ENCODE results near the gene TREML4. TPM values are rescaled to one million over a fixed set of nuclear protein-coding genes. Genes with fewer than 3 reads are reported as not detected.

Gene TREML4
- total and polyA plus RNA-seq, 2 donors, result 0.03 TPM; not detected in 1

DNA sequence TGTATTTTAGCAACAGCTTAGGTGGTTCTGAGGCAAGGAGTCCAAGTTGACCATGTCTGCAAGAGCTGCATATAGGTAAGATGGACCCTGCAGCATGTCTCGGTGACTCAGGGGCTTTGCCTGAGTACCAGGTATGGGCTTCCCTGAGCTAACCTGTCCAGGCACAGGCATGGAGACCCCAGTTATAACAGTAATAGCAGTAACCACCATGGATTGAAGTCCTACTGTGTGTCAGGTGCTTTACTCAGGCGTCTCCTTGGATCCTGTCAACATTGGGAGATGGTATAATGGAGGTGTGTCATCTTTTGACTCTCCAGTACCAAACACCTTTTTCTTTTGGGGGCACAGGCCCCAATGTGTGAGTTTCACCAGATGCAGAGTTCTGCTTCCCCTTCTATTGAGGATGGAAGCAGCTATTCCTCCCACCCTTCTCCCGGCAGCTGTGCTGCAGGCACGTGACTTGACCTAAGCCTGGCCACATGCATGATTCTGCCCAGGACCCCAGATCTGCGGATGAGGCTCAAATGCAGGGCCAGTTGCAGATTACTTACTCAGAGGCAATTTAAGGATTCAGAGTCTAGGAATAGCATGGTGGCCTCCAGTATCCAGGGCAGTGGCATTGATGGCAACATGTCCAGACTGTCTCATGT is 44.6 kb downstream of the TREML4 start:
- 91% methylated on average over 5 of the region's 5 CpGs for WGBS

DNA sequence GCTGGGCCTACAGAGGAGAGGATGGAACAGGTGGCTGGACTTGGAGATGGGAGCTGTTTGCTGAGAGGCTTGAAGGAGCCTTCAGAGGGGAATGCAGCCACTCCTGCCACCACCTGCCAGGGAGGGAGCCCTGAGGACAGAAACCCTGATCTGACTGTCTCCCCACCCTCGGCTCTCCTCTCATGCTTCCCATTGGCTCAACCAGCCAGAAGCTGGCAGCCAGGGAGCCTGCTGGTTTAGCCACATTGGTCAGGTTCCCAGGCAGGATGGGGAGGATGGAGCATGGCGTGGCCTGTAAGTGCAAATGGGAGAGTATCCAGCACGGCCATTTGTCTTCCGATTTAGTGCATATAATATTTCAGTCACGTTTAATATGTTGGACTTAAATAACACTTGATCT is 45.6 kb downstream of the TREML4 start:
- H3K27ac ChIP-seq (ENCODE audit: low read depth), result no peak overlapping the region
- 79% methylated on average over 5 of the region's 5 CpGs for WGBS
- no peak for DNase-seq (ENCODE audit: extremely low spot score)

More for the DNA sequence above, 44.6 kb downstream of the TREML4 start:
- Histone ChIP-seq H3K36me3 (ENCODE audit: insufficient read depth) (no peaks in the 10 kb centered on the region), H3K27ac (ENCODE audit: low read depth) (no peak overlapping the region), H3K4me3 (ENCODE audit: low read depth, low read length) (no peak overlapping the region), H3K4me1 (ENCODE audit: insufficient read depth) (no peaks in the 10 kb centered on the region)
- no peak for DNase-seq (ENCODE audit: extremely low spot score)

DNA sequence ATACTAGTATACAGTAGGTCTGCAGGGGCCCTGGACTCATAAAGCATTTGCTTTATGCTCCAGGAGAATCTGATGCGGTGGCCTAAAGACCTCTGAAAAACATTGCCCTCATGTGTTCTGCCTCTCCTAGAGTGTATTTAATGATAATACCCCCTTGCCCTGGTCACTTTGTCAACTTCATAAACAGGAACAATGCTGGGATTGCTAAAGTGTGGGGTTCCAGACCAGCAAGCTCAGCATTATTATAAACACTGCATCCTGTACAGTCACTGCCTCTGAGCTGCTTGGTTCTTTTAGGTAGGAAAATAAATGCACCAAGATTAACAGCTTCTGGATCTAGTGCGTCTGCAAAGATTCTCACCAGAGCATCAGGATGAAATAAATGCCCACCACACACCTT is 46.1 kb downstream of the TREML4 start:
- Histone ChIP-seq H3K4me1 (ENCODE audit: insufficient read depth) (no peaks in the 10 kb centered on the region), H3K36me3 (ENCODE audit: insufficient read depth) (no peaks in the 10 kb centered on the region), H3K27ac (ENCODE audit: low read depth) (no peak overlapping the region), H3K4me3 (ENCODE audit: low read depth, low read length) (no peak overlapping the region)
- no peak for DNase-seq (ENCODE audit: extremely low spot score)
- 89% methylated on average over 2 of the region's 2 CpGs for WGBS

More for the DNA sequence above, 45.6 kb downstream of the TREML4 start:
- H3K36me3 ChIP-seq (ENCODE audit: insufficient read depth), result no peaks in the 10 kb centered on the region
- H3K4me1 ChIP-seq (ENCODE audit: insufficient read depth), result no peaks in the 10 kb centered on the region
- no peak overlapping the region for H3K4me3 ChIP-seq (ENCODE audit: low read depth, low read length)

GRCh38 chr6:41275489-41275888 is 47.3 kb downstream of the TREML4 start:
- no peak for DNase-seq (ENCODE audit: extremely low spot score)
- Histone ChIP-seq H3K4me3 (ENCODE audit: low read depth, low read length) (no peak overlapping the region), H3K4me1 (ENCODE audit: insufficient read depth) (no peaks in the 10 kb centered on the region), H3K27ac (ENCODE audit: low read depth) (no peak overlapping the region), H3K36me3 (ENCODE audit: insufficient read depth) (no peaks in the 10 kb centered on the region)
- 76% methylated on average over 4 of the region's 4 CpGs for WGBS

DNA sequence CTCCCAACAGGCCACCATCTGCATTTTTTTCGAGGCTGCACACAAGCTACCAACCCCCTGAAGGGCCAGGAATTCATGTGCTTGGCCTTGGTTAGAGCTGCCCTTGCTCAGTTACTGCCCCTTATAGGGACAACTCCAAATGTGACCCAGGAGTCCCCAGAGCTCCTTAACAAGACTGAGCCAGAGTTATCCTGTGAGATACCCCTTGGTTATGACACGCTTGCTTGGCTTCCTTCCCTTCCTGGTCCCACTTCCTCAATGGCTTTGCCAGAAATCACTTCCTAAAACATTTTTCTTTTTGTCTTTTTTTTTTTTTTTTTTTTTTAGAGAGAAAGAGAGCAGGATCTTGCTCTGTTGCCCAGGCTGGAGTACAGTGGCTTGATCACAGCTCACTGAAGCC is 49.5 kb downstream of the TREML4 start:
- 85% methylated on average over 2 of the region's 2 CpGs for WGBS
- no peak overlapping the region for H3K4me3 ChIP-seq (ENCODE audit: low read depth, low read length)
- no peak for DNase-seq (ENCODE audit: extremely low spot score)
- H3K36me3 ChIP-seq (ENCODE audit: insufficient read depth), result no peaks in the 10 kb centered on the region
- H3K27ac ChIP-seq (ENCODE audit: low read depth), result no peak overlapping the region
- H3K4me1 ChIP-seq (ENCODE audit: insufficient read depth), result no peaks in the 10 kb centered on the region

DNA sequence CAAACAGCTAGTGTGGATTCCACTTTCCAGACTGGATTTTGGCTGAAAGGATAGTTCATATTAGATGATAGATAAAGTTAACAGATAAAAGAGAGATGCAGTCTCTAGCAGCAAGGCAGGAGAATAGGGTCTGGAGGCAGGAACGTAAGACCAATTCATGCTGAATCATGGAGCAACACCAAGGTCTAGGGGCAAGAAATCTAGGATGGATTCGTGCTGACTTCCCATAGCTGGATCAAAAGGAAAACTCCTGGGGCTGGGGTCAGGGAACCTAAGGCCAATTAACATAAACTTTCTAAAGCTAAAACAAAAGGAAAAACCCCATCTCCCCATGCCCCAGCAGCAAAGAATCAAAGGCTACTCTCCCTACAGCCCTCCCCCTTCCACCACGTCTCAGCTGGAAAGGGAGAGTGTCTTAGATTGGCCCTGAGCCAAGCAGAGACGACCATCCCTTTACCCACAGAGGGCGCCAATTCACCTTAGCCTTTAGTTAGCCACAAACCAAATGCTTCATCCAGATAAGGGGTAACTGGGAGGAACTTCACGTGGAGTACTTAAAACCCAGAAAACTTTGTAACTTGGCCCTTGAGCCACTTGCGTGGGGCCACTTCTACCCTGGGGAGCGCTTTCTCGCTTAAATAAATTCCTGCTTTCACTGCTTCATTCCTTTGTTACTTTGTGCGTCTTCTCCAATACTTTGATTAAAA is 50.7 kb downstream of the TREML4 start:
- WGBS, result 31% methylated on average over 10 of the region's 10 CpGs
- Histone ChIP-seq H3K4me3 (ENCODE audit: low read depth, low read length) (no peak overlapping the region), H3K4me1 (ENCODE audit: insufficient read depth) (no peaks in the 10 kb centered on the region), H3K27ac (ENCODE audit: low read depth) (no peak overlapping the region), H3K36me3 (ENCODE audit: insufficient read depth) (no peaks in the 10 kb centered on the region)
- no peak for DNase-seq (ENCODE audit: extremely low spot score)

DNA sequence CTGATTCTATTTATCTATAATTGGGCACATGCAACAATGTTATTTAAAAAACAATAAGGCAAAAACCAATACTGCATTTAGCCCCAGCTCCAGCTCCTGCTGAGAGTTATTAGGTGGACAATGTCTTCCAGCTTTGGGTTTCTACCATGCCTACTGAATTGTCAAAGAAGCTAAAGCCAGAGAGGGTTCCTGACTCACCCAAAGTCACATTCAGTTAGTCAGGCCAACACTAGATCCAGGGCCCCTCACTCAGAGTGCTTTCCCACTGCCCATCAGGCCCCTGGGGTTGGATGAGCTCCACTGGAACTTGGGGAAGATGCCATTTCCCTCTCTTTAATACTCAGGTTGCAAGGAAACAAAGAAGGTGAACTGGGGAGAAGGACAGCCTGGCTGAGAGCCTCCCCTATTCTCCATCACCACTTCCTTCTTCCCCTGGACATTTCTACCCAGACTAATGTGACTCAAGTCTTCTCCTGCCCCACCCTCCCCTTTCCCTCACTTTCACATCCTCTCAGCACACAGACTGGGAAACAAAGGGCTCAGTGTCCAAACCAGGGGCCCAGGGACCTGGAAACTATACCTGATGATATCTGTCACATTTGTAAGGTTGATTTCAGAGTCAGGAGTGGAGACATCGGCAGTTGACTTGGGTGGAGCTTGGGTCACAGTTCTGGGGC is 52.4 kb downstream of the TREML4 start:
- WGBS, result 82% methylated on average over 1 of the region's 1 CpG
- H3K36me3 ChIP-seq (ENCODE audit: insufficient read depth), result no peaks in the 10 kb centered on the region
- DNase-seq (ENCODE audit: extremely low spot score), result no peak
- no peaks in the 10 kb centered on the region for H3K4me1 ChIP-seq (ENCODE audit: insufficient read depth)
- H3K27ac ChIP-seq (ENCODE audit: low read depth), result no peak overlapping the region
- no peak overlapping the region for H3K4me3 ChIP-seq (ENCODE audit: low read depth, low read length)

DNA sequence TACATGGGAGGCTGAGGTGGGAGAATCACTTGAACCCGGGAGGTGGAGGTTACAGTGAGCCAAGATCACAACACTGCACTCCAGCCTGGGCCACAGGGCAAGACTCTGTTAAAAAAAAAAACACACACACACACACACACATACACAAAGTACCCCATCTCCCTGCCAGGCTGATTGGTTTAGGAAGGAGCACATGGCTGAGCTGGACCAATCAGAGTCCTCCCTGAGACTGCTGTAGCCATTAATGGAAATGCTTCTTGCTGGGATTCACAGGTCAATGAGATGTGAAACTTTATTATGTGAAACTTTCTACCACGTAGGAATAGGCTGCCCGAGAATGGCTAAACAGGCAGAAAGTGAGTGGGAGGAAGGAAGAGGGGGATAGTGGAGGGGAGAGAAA is 55.5 kb downstream of the TREML4 start:
- Histone ChIP-seq H3K4me1 (ENCODE audit: insufficient read depth) (no peaks in the 10 kb centered on the region), H3K36me3 (ENCODE audit: insufficient read depth) (no peaks in the 10 kb centered on the region), H3K4me3 (ENCODE audit: low read depth, low read length) (no peak overlapping the region), H3K27ac (ENCODE audit: low read depth) (no peak overlapping the region)
- DNase-seq (ENCODE audit: extremely low spot score), result no peak
- 79% methylated on average over 3 of the region's 3 CpGs for WGBS

- WGBS, result 65% methylated on average over 1 of the region's 1 CpG
- Histone ChIP-seq H3K36me3 (ENCODE audit: insufficient read depth) (no peaks in the 10 kb centered on the region), H3K27ac (ENCODE audit: low read depth) (no peak overlapping the region), H3K4me3 (ENCODE audit: low read depth, low read length) (no peak overlapping the region), H3K4me1 (ENCODE audit: insufficient read depth) (no peaks in the 10 kb centered on the region)
- DNase-seq (ENCODE audit: extremely low spot score), result no peak
Observed at GRCh38 chr6:41284726-41285125, 56.6 kb downstream of the TREML4 start.

- no peak for DNase-seq (ENCODE audit: extremely low spot score)
- Histone ChIP-seq H3K4me1 (ENCODE audit: insufficient read depth) (no peaks in the 10 kb centered on the region), H3K4me3 (ENCODE audit: low read depth, low read length) (no peak within 1 kb of the TSS), H3K36me3 (ENCODE audit: insufficient read depth) (no peaks in the 10 kb centered on the region), H3K27ac (ENCODE audit: low read depth) (no peak within 1 kb of the TSS)
- 75% methylated on average over 8 of the region's 8 CpGs for WGBS
Observed at GRCh38 chr6:41286544-41287346, 58.6 kb downstream of the TREML4 start, which contains the start of gene TREM1. Gene TREM1, minus strand, starts transcription at chr6:41286682. Its CDS starts 27 bp downstream, at chr6:41286655.

DNA sequence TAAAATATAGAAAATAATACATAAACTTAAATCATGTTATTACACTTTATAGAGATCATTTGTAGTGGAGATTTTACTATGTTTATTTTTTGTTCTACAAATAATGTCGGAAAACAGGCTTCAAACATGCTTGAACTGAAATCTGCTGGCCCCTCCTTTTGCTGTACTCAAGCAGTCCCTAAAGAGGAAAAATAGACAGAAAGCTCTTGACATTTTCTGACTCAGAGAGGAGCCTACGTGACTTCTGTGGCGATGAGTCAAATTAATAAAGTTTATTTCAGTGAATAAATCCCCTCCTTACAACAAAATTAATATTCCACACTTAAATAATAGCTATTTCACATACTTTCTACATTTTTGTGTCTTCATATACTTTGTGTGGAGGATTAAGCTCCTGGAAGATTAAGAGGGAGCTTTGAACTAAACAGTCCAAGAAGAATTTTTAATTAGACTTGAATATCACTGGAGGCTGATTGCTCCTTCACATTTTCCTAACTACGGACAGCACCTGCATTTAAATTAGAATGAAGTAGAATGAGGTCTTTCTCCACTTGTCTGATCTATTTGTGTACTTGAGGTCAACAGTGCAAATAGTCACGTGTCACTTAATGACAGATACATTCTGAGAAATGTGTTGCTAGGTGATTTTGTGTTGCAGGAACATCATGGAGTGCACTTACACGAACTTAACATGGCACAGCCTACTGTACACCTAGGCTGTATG is 60.0 kb downstream of the TREML4 start:
- no peak overlapping the region for H3K4me3 ChIP-seq (ENCODE audit: low read depth, low read length)
- no peak overlapping the region for H3K27ac ChIP-seq (ENCODE audit: low read depth)
- H3K4me1 ChIP-seq (ENCODE audit: insufficient read depth), result no peaks in the 10 kb centered on the region
- 58% methylated on average over 6 of the region's 6 CpGs for WGBS
- DNase-seq (ENCODE audit: extremely low spot score), result peak; percentile 17
- H3K36me3 ChIP-seq (ENCODE audit: insufficient read depth), result no peaks in the 10 kb centered on the region

Data from urinary bladder (tissue), 4 donors.